CD14-positive monocyte (primary cell): ENCODE measurements around the gene FOS. TPM values are rescaled to one million over a fixed set of nuclear protein-coding genes. Genes with fewer than 3 reads are reported as not detected.
A peak's percentile ranks its signal among the peaks of the same experiment; 100 is the strongest.
"Not testable (repeated sequence)": the region's sequence is repeated elsewhere in the genome, so short reads cannot be mapped to it uniquely, and the experiment has no call there.

ENCODE experiments used
- DNase-seq, 3 donors: peaks; one replicate each; pipeline ENCODE4 v3.0.0-alpha.2; 2011 to 2022
- H2AFZ ChIP-seq: 2 replicates; pipeline ENCODE4 v1.6.0; 2012; ENCODE audit warnings: mild to moderate bottlenecking, low read depth, low read length, inconsistent platforms; ENCODE audit not compliant: insufficient read depth, poor library complexity, severe bottlenecking
- H3K27ac ChIP-seq, 2 donors: 1 replicate in 1 of 2; 2 replicates in 1 of 2; pipeline ENCODE4 v1.5.1; 2012 to 2013; ENCODE audit warnings: low read length in 2 of 2, control low read depth in 1 of 2, inconsistent platforms in 1 of 2, low read depth in 1 of 2, mild to moderate bottlenecking in 1 of 2
- H3K27me3 ChIP-seq, 2 donors: one replicate each; pipeline versions ENCODE4 v1.6.0 to v1.6.1; 2011 to 2013; ENCODE audit warnings: low read length in 2 of 2; ENCODE audit not compliant: control insufficient read depth in 2 of 2, insufficient read depth in 2 of 2
- H3K36me3 ChIP-seq, 2 donors: replicated peaks in 1 of 2; 1 replicate in 1 of 2; 2 replicates in 1 of 2; pipeline versions ENCODE4 v1.5.1 to v1.6.1; 2012 to 2013; ENCODE audit warnings: low read length in 2 of 2, control low read depth in 1 of 2, inconsistent platforms in 1 of 2, mild to moderate bottlenecking in 1 of 2; ENCODE audit not compliant: insufficient read depth in 2 of 2, control insufficient read depth in 1 of 2
- H3K4me1 ChIP-seq, 2 donors: 1 replicate in 1 of 2; 2 replicates in 1 of 2; pipeline versions ENCODE4 v1.5.1 to v1.6.1; 2012 to 2013; ENCODE audit warnings: low read length in 2 of 2, control low read depth in 1 of 2, inconsistent platforms in 1 of 2, mild to moderate bottlenecking in 1 of 2, moderate library complexity in 1 of 2; ENCODE audit not compliant: insufficient read depth in 2 of 2, control insufficient read depth in 1 of 2
- H3K4me2 ChIP-seq: replicated peaks from 2 replicates; pipeline ENCODE3; 2012; ENCODE audit warnings: low read length, moderate library complexity, mild to moderate bottlenecking; ENCODE audit not compliant: poor library complexity, severe bottlenecking; ENCODE audit errors: extremely low read depth
- H3K4me3 ChIP-seq, 3 experiments: fragments of 200-600 bp in 1 of 3; sonication (generic) in 1 of 3; replicated peaks in 1 of 3; 1 replicate in 2 of 3; 2 replicates in 1 of 3; pipeline ENCODE4 v1.5.1; 2011 to 2013; ENCODE audit warnings: low read length in 3 of 3, mild to moderate bottlenecking in 3 of 3, control low read depth in 2 of 3, low read depth in 2 of 3, inconsistent platforms in 1 of 3, moderate library complexity in 1 of 3
- H3K79me2 ChIP-seq: 2 replicates; pipeline ENCODE4 v1.6.0; 2012; ENCODE audit warnings: mild to moderate bottlenecking, control low read depth, inconsistent platforms, low read length, moderate library complexity; ENCODE audit not compliant: insufficient read depth
- H3K9ac ChIP-seq: 2 replicates; pipeline ENCODE4 v1.6.0; 2017; ENCODE audit warnings: low read length, mild to moderate bottlenecking; ENCODE audit not compliant: insufficient read depth, poor library complexity, severe bottlenecking
- H3K9me3 ChIP-seq, 2 donors: replicated peaks in 1 of 2; 1 replicate in 1 of 2; 2 replicates in 1 of 2; pipeline versions ENCODE4 v1.5.1 to v1.6.1; 2012 to 2013; ENCODE audit warnings: low read length in 2 of 2, control low read depth in 1 of 2; ENCODE audit not compliant: control insufficient read depth in 1 of 2, insufficient read depth in 1 of 2
- H4K20me1 ChIP-seq: 2 replicates; pipeline ENCODE4 v1.6.0; 2012; ENCODE audit warnings: mild to moderate bottlenecking, low read length, control low read depth, moderate library complexity; ENCODE audit not compliant: insufficient read depth
- H3K27ac Mint-ChIP-seq, 7 donors: one replicate each; pipeline ENCODE4 v1.8.0; 2020; ENCODE audit warnings: mild to moderate bottlenecking in 7 of 7, mixed read lengths in 7 of 7, moderate library complexity in 6 of 7, inconsistent platforms in 2 of 7
- H3K27me3 Mint-ChIP-seq, 3 donors: one replicate each; pipeline ENCODE4 v1.8.0; 2021 to 2022; ENCODE audit warnings: low read depth in 3 of 3, mild to moderate bottlenecking in 3 of 3, mixed read lengths in 3 of 3, moderate library complexity in 3 of 3, inconsistent platforms in 1 of 3
- H3K36me3 Mint-ChIP-seq, 2 donors: one replicate each; pipeline ENCODE4 v1.8.0; 2020; ENCODE audit warnings: mixed read lengths in 2 of 2, inconsistent platforms in 1 of 2, mild to moderate bottlenecking in 1 of 2
- H3K4me1 Mint-ChIP-seq: one replicate; pipeline ENCODE4 v1.8.0; 2020; ENCODE audit warnings: mild to moderate bottlenecking, mixed read lengths
- H3K4me3 Mint-ChIP-seq, 2 donors: one replicate each; pipeline ENCODE4 v1.8.0; 2020; ENCODE audit warnings: mild to moderate bottlenecking in 2 of 2, mixed read lengths in 2 of 2, moderate library complexity in 1 of 2
- H3K9me3 Mint-ChIP-seq, 7 donors: one replicate each; pipeline ENCODE4 v1.8.0; 2020 to 2022; ENCODE audit warnings: mixed read lengths in 7 of 7, mild to moderate bottlenecking in 6 of 7, moderate library complexity in 6 of 7, inconsistent platforms in 2 of 7
- CTCF ChIP-seq: fragments of 200-600 bp; IDR thresholded peaks from one replicate; pipeline ENCODE4 v1.8.0; 2022; ENCODE audit warnings: antibody characterized with exemption, mild to moderate bottlenecking
- WGBS: methylation state at CpG from one replicate; pipeline ENCODE4 v1.1.5; 2013; ENCODE audit warnings: missing lambda C conversion rate; ENCODE audit not compliant: insufficient coverage; 5-methylcytosine and 5-hydroxymethylcytosine counted together
- intact Hi-C, 2 donors: fragments of 100-400 bp; cut with micrococcal nuclease; formaldehyde crosslinking; loops; one replicate each; pipeline versions ENCODE4 v1.15.0 to v1.15.1; 2023
- polyA plus RNA-seq, 3 donors: library from polyadenylated mRNA; depleted of rRNA in 1 of 3; unstranded in 2 of 3; stranded (reverse) in 1 of 3; fragments of 300-500 nt in 2 of 3; fragments of >200 nt in 1 of 3; fragmentation: Illumina TruSeq in 2 of 3; gene quantifications; 1 replicate in 2 of 3; 2 replicates in 1 of 3; pipeline ENCODE4 v1.2.3, GENCODE V29; 2012 to 2021

Gene FOS
- polyA plus RNA-seq, 3 donors = 4,403 to 5,159 (median 4,841) TPM

GRCh38 chr14:75301666-75302325 is 23.2 kb downstream of the FOS start:
- H3K27me3 ChIP-seq = no peaks in the 10 kb centered on the region
- Mint-ChIP-seq H3K27me3 (peaks cover 0 to 6% (median 2%) of the 10 kb centered on the region in 3 donors), H3K27ac (peak overlapping the region; percentile 98 to 100 (median 99)), H3K36me3 (peaks cover 0 to 2% of the 10 kb centered on the region in 2 donors), H3K4me1 (peaks cover 66% of the 10 kb centered on the region), H3K9me3 (peaks cover 0 to 1% (median 0%) of the 10 kb centered on the region in 7 donors), H3K4me3 (peak overlapping the region; percentile 43 to 58)
- intact Hi-C loops = loop anchor here (2.0 kb wide), 2 partner anchors 17 to 169 kb away; no protein-coding TSS in a partner anchor
- no peaks in the 10 kb centered on the region for H3K9me3 ChIP-seq
- peak; percentile 91 to 96 (median 92) for DNase-seq
- H3K4me1 ChIP-seq = peaks cover 67 to 68% of the 10 kb centered on the region in 2 donors
- peak overlapping the region in 1 of 3 experiments; percentile 49 for H3K4me3 ChIP-seq
- peak overlapping the region; percentile 45 for H3K4me2 ChIP-seq
- 7% methylated on average over 6 of the region's 9 CpGs for WGBS
- H3K36me3 ChIP-seq = no peaks in the 10 kb centered on the region
- no peak overlapping the region for H3K9ac ChIP-seq
- no peak for TF ChIP-seq CTCF
- peak overlapping the region; percentile 75 to 98 for H3K27ac ChIP-seq
- H3K79me2 ChIP-seq = peaks cover 9% of the 10 kb centered on the region
- no peak overlapping the region for H2AFZ ChIP-seq
- no peaks in the 10 kb centered on the region for H4K20me1 ChIP-seq

GRCh38 chr14:75303381-75303789 is 24.8 kb downstream of the FOS start:
- Histone ChIP-seq H3K27me3 (no peaks in the 10 kb centered on the region), H3K4me1 (peaks cover 51 to 56% of the 10 kb centered on the region in 2 donors), H3K9ac (no peak overlapping the region), H4K20me1 (no peaks in the 10 kb centered on the region), H3K27ac (peak overlapping the region; percentile 58 to 98), H3K4me3 (peak overlapping the region in 1 of 3 experiments; percentile 53), H2AFZ (no peak overlapping the region), H3K79me2 (peaks cover 9% of the 10 kb centered on the region), H3K4me2 (peak overlapping the region; percentile 66), H3K36me3 (no peaks in the 10 kb centered on the region), H3K9me3 (no peaks in the 10 kb centered on the region)
- Mint-ChIP-seq H3K4me3 (peak overlapping the region; percentile 31 to 64), H3K27me3 (peaks cover 0 to 6% (median 0%) of the 10 kb centered on the region in 3 donors), H3K36me3 (peaks cover 0 to 2% of the 10 kb centered on the region in 2 donors), H3K9me3 (peaks cover 0 to 2% (median 0%) of the 10 kb centered on the region in 7 donors), H3K27ac (peak overlapping the region; percentile 98 to 100 (median 99)), H3K4me1 (peaks cover 57% of the 10 kb centered on the region)
- intact Hi-C loops = loop anchor here (1.0 to 2.0 kb wide), 3 partner anchors 9 to 171 kb away; no protein-coding TSS in a partner anchor
- WGBS = 35% methylated on average over 8 of the region's 15 CpGs
- TF ChIP-seq CTCF = peak; percentile 91
- peak; percentile 72 to 82 (median 80) for DNase-seq

- H3K36me3 ChIP-seq, H3K9me3 Mint-ChIP-seq, H3K36me3 Mint-ChIP-seq, H3K9me3 ChIP-seq, H3K79me2 ChIP-seq, H3K4me2 ChIP-seq, H3K4me3 ChIP-seq, H3K27me3 ChIP-seq, H3K27ac ChIP-seq, H3K27me3 Mint-ChIP-seq, H3K27ac Mint-ChIP-seq, DNase-seq, H2AFZ ChIP-seq, H3K9ac ChIP-seq, H3K4me3 Mint-ChIP-seq, H4K20me1 ChIP-seq: not testable (repeated sequence)
- peaks cover 23 to 27% of the 10 kb centered on the region in 2 donors for H3K4me1 ChIP-seq
- no CpG with 5 or more reads among the region's 4 CpGs for WGBS
- peaks cover 39% of the 10 kb centered on the region for H3K4me1 Mint-ChIP-seq
- intact Hi-C loops = loop anchor here (5.0 kb wide), 2 partner anchors 121 to 181 kb away; partner anchors contain the start of gene JDP2 (in 1 of the 2)
Observed at GRCh38 chr14:75306410-75306809, 27.8 kb downstream of the FOS start.
